K562 (cell line): ENCODE data around the gene TBX19. TPM values are rescaled to one million over a fixed set of nuclear protein-coding genes. Genes with fewer than 3 reads are reported as not detected.
A peak's percentile ranks its signal among the peaks of the same experiment; 100 is the strongest.

Experiments used
- NFYB ChIP-seq: IDR thresholded peaks from 2 replicates; pipeline ENCODE4 v1.6.1; 2011; ENCODE audit warnings: mild to moderate bottlenecking, moderate library complexity; ENCODE audit not compliant: insufficient read length; ENCODE audit errors: extremely low read depth
- REST ChIP-seq, 2 experiments: fragments of 450-650 bp; formaldehyde crosslinking in 1 of 2; IDR thresholded peaks; 2 replicates each; pipeline versions ENCODE4 v1.4.0 to v1.6.1; 2014 to 2020; ENCODE audit warnings: mild to moderate bottlenecking in 2 of 2, borderline replicate concordance in 1 of 2, low read depth in 1 of 2
- polyA plus RNA-seq, 8 experiments: library from polyadenylated mRNA; depleted of rRNA in 4 of 8; stranded (reverse) in 5 of 8; unstranded in 3 of 8; fragments of >200 nt; fragmentation: Nextera tagmentation in 2 of 8; fragmentation: Illumina TruSeq in 1 of 8; extraction: Ambion mirVana in 2 of 8; extraction: Trizol in 1 of 8; gene quantifications; 2 replicates each; pipeline versions ENCODE4 v1.2.1 to v1.2.3, GENCODE V29; 2011 to 2014; ENCODE audit warnings: inconsistent platforms in 1 of 8, missing spikeins in 1 of 8
- total RNA-seq, 7 experiments: library from RNA; depleted of rRNA in 6 of 7; stranded (reverse); fragments of >200 nt in 6 of 7; fragmentation: Illumina TruSeq in 2 of 7; extraction: Trizol in 2 of 7; gene quantifications; 2 replicates each; pipeline versions ENCODE4 v1.2.1 to v1.2.3, GENCODE V29; 2011 to 2021; ENCODE audit warnings: low replicate concordance in 1 of 7

TBX19 gene
- total and polyA plus RNA-seq, 9 of the 15 experiments (the other 6 are each of a cell fraction or from before 2014, with no cell fraction given) = 0.32 to 3.1 (median 0.95) TPM

- peak; percentile 76 for TF ChIP-seq REST (IDR thresholded peaks at IDR 0.05; ENCODE audit: borderline replicate concordance)
- TF ChIP-seq REST (CRISPR knock-in tag; IDR thresholded peaks at IDR 0.05; ENCODE audit: low read depth) = no peak
- TF ChIP-seq NFYB = no peak
These were observed 14.9 kb downstream of the TBX19 start (continued) for GRCh38 chr1:168295411-168296114.
